IPS-15b (cell line): ENCODE data around the gene CCND3.

ENCODE experiments used
- H3K27me3 ChIP-seq: one replicate; pipeline ENCODE4 v1.6.1; 2013; ENCODE audit warnings: low read length; ENCODE audit not compliant: control insufficient read depth, insufficient read depth
- H3K36me3 ChIP-seq: one replicate; pipeline ENCODE4 v1.6.1; 2013; ENCODE audit warnings: low read length; ENCODE audit not compliant: control insufficient read depth, insufficient read depth
- H3K4me1 ChIP-seq: one replicate; pipeline ENCODE4 v1.6.1; 2013; ENCODE audit warnings: mild to moderate bottlenecking, low read length; ENCODE audit not compliant: control insufficient read depth, insufficient read depth
- H3K4me3 ChIP-seq: one replicate; pipeline ENCODE4 v1.5.1; 2013; ENCODE audit warnings: low read depth, low read length
- H3K9ac ChIP-seq: one replicate; pipeline ENCODE4 v1.6.1; 2013; ENCODE audit warnings: low read depth, mild to moderate bottlenecking, low read length
- H3K9me3 ChIP-seq: one replicate; pipeline ENCODE4 v1.6.1; 2013; ENCODE audit warnings: mild to moderate bottlenecking, low read length; ENCODE audit not compliant: control insufficient read depth, insufficient read depth

Gene CCND3

GRCh38 chr6:41942067-41942851 lies 651 bp upstream of the CCND3 start:
- H3K36me3 ChIP-seq: peaks cover 4% of the 10 kb centered on the region
- peaks cover 20% of the 10 kb centered on the region for H3K4me1 ChIP-seq
- H3K4me3 ChIP-seq: peak overlapping the region; percentile 89
- H3K9me3 ChIP-seq: no peaks in the 10 kb centered on the region
- no peaks in the 10 kb centered on the region for H3K27me3 ChIP-seq
- H3K9ac ChIP-seq: no peak overlapping the region

GRCh38 chr6:41940759-41941279 lies 789 bp downstream of the CCND3 start:
- Histone ChIP-seq H3K4me1 (peaks cover 20% of the 10 kb centered on the region), H3K27me3 (no peaks in the 10 kb centered on the region), H3K9ac (no peak overlapping the region), H3K36me3 (peaks cover 5% of the 10 kb centered on the region), H3K9me3 (no peaks in the 10 kb centered on the region), H3K4me3 (peak overlapping the region; percentile 89)

- Histone ChIP-seq H3K9ac (no peak overlapping the region), H3K4me3 (peak overlapping the region; percentile 89), H3K36me3 (peaks cover 11% of the 10 kb centered on the region), H3K27me3 (no peaks in the 10 kb centered on the region), H3K9me3 (no peaks in the 10 kb centered on the region), H3K4me1 (peaks cover 20% of the 10 kb centered on the region)
Observed at GRCh38 chr6:41939848-41940758, 1.5 kb downstream of the CCND3 start.

DNA sequence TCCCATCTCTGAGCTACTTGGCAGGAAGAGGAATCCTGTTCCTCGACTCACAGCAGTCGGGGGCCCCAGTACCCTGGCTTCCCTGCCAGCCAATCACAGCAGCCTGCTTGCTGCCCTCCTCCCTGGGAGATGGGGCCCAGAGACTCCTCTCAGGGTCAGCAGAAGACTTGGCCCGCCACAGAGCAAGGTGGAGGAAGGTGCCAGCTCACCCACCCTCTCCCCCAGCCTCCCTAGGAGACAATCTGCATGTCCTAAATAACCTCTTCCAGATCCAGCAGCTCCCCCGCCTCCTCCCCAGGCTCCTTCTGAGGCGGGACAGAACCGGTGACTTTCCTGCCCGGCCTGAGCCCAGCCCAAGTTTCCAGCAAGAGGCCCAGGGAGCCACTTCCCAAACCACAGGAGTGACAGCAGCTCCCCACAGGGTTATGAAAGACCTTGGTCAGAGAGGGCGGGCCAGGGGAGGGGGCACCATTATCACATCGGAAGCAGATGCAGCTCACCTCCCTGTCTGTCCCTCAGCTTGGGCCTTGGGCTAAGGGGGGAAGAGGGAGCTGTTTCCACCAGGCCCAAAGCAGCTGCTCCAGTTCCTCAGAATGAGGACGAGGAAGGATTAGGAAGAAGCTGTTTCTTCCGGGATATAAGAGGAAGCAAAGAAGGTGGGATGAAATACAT lies 2.3 kb downstream of the CCND3 start:
- Histone ChIP-seq H3K27me3 (no peaks in the 10 kb centered on the region), H3K36me3 (peaks cover 18% of the 10 kb centered on the region), H3K4me3 (peak overlapping the region; percentile 89), H3K4me1 (peaks cover 20% of the 10 kb centered on the region), H3K9me3 (no peaks in the 10 kb centered on the region), H3K9ac (no peak overlapping the region)

GRCh38 chr6:41938590-41939175 lies 2.9 kb downstream of the CCND3 start:
- Histone ChIP-seq H3K9ac (no peak overlapping the region), H3K4me3 (no peak overlapping the region), H3K36me3 (peaks cover 20% of the 10 kb centered on the region), H3K9me3 (no peaks in the 10 kb centered on the region), H3K4me1 (peaks cover 20% of the 10 kb centered on the region), H3K27me3 (no peaks in the 10 kb centered on the region)

GRCh38 chr6:41937861-41938574 lies 3.6 kb downstream of the CCND3 start:
- Histone ChIP-seq H3K9ac (no peak overlapping the region), H3K27me3 (no peaks in the 10 kb centered on the region), H3K4me3 (no peak overlapping the region), H3K36me3 (peaks cover 26% of the 10 kb centered on the region), H3K9me3 (no peaks in the 10 kb centered on the region), H3K4me1 (peaks cover 20% of the 10 kb centered on the region)

DNA sequence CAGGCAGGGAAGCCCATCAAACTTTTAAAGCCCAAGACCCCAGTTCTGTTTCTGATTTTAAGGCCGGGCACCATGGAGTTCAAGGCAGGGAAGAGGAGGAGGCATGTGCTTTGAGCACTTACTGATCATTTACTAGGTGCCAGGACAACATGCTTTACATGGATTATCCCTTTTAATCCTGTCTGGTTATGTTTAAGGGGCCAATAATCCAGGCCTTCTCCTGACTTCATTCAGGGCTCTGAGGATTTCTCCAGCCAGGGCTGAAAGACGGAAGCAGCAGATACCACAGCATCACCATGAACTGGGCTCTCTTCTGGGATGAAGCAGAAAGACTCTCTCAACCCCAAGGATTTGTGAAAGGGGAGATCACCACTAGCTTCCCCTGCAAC lies 4.1 kb downstream of the CCND3 start:
- Histone ChIP-seq H3K4me1 (peaks cover 20% of the 10 kb centered on the region), H3K4me3 (no peak overlapping the region), H3K27me3 (no peaks in the 10 kb centered on the region), H3K9ac (no peak overlapping the region), H3K9me3 (no peaks in the 10 kb centered on the region), H3K36me3 (peaks cover 31% of the 10 kb centered on the region)

- Histone ChIP-seq H3K36me3 (peaks cover 43% of the 10 kb centered on the region), H3K4me1 (peaks cover 15% of the 10 kb centered on the region), H3K4me3 (no peak overlapping the region), H3K27me3 (no peaks in the 10 kb centered on the region), H3K9ac (no peak overlapping the region), H3K9me3 (no peaks in the 10 kb centered on the region)
Observed at GRCh38 chr6:41936073-41936837, 5.4 kb downstream of the CCND3 start.

- no peak overlapping the region for H3K9ac ChIP-seq
- peaks cover 49% of the 10 kb centered on the region for H3K36me3 ChIP-seq
- no peaks in the 10 kb centered on the region for H3K27me3 ChIP-seq
- peaks cover 15% of the 10 kb centered on the region for H3K4me1 ChIP-seq
- H3K9me3 ChIP-seq: no peaks in the 10 kb centered on the region
- no peak overlapping the region for H3K4me3 ChIP-seq
Observed at GRCh38 chr6:41935685-41936072, 5.9 kb downstream of the CCND3 start.

DNA sequence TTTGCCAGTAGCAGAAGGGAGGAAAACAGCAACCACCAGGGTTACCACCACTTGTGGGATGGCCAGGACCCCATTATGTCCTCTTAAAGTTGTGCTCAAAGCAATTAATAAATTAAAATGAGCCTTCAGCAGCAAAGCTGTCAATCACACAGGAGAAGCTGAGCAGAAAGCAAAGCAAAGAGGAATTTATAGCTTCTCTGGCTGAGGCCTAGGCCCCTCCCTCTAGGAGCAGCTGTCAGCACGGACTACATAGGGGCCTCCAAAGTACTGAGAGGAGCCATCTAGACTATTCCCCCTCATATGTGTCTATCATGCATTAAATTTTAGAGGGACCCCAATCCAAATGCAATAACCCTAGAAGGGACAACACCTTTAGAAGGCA lies 6.4 kb downstream of the CCND3 start:
- Histone ChIP-seq H3K27me3 (no peaks in the 10 kb centered on the region), H3K36me3 (peaks cover 54% of the 10 kb centered on the region), H3K4me3 (no peak overlapping the region), H3K4me1 (peaks cover 14% of the 10 kb centered on the region), H3K9me3 (no peaks in the 10 kb centered on the region), H3K9ac (no peak overlapping the region)
